Endothelial cell (in vitro differentiated cells): Measurements from ENCODE around the gene TRAK1. TPM values are rescaled to one million over a fixed set of nuclear protein-coding genes. Genes with fewer than 3 reads are reported as not detected.
"Not testable (repeated sequence)": the region's sequence is repeated elsewhere in the genome, so short reads cannot be mapped to it uniquely, and the experiment has no call there.

Experiments
- DNase-seq: peaks from one replicate; pipeline ENCODE4 v3.0.0; 2021; ENCODE audit warnings: low spot score
- H3K27ac Mint-ChIP-seq: one replicate; pipeline ENCODE4 v1.8.0; 2021; ENCODE audit warnings: mixed read lengths, inconsistent platforms; ENCODE audit not compliant: unreplicated experiment
- H3K27me3 Mint-ChIP-seq: one replicate; pipeline ENCODE4 v1.8.0; 2021; ENCODE audit warnings: mild to moderate bottlenecking, moderate library complexity, mixed read lengths, inconsistent platforms; ENCODE audit not compliant: unreplicated experiment
- H3K36me3 Mint-ChIP-seq: one replicate; pipeline ENCODE4 v1.8.0; 2021; ENCODE audit warnings: mild to moderate bottlenecking, low read depth, mixed read lengths, inconsistent platforms; ENCODE audit not compliant: unreplicated experiment
- H3K4me1 Mint-ChIP-seq: one replicate; pipeline ENCODE4 v1.8.0; 2021; ENCODE audit warnings: mild to moderate bottlenecking, mixed read lengths, inconsistent platforms; ENCODE audit not compliant: unreplicated experiment
- H3K4me3 Mint-ChIP-seq: one replicate; pipeline ENCODE4 v1.8.0; 2021; ENCODE audit warnings: mild to moderate bottlenecking, mixed read lengths, inconsistent platforms; ENCODE audit not compliant: unreplicated experiment
- H3K9me3 Mint-ChIP-seq: one replicate; pipeline ENCODE4 v1.8.0; 2021; ENCODE audit warnings: mixed read lengths, inconsistent platforms; ENCODE audit not compliant: unreplicated experiment
- long read RNA-seq: library from polyadenylated mRNA; unstranded; transcript quantifications from one replicate; pipeline ENCODE4 v2.0.0, GENCODE V29; 2020; ENCODE audit not compliant: unreplicated experiment
- total RNA-seq: library from RNA; stranded (reverse); fragmentation: NEBNext Ultra II Directional; extraction: Animal tissue kit (Norgen Biotek cat#: 25700); gene quantifications from one replicate; pipeline ENCODE4 v1.2.1, GENCODE V29; 2021; ENCODE audit not compliant: unreplicated experiment
- TF ChIP-seq, protein P1 (sequence below): fragments of 200-600 bp; sonication (generic); IDR thresholded peaks from one replicate; pipeline ENCODE4 v1.5.0; 2021; ENCODE audit warnings: antibody characterized with exemption; ENCODE audit not compliant: unreplicated experiment

The TRAK1 gene, protein sequence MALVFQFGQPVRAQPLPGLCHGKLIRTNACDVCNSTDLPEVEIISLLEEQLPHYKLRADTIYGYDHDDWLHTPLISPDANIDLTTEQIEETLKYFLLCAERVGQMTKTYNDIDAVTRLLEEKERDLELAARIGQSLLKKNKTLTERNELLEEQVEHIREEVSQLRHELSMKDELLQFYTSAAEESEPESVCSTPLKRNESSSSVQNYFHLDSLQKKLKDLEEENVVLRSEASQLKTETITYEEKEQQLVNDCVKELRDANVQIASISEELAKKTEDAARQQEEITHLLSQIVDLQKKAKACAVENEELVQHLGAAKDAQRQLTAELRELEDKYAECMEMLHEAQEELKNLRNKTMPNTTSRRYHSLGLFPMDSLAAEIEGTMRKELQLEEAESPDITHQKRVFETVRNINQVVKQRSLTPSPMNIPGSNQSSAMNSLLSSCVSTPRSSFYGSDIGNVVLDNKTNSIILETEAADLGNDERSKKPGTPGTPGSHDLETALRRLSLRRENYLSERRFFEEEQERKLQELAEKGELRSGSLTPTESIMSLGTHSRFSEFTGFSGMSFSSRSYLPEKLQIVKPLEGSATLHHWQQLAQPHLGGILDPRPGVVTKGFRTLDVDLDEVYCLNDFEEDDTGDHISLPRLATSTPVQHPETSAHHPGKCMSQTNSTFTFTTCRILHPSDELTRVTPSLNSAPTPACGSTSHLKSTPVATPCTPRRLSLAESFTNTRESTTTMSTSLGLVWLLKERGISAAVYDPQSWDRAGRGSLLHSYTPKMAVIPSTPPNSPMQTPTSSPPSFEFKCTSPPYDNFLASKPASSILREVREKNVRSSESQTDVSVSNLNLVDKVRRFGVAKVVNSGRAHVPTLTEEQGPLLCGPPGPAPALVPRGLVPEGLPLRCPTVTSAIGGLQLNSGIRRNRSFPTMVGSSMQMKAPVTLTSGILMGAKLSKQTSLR
- total RNA-seq, result 48.2 TPM
- long read RNA-seq, full-length matches to known transcripts, result 2 of 11 reads
- long read RNA-seq, partial matches to known transcripts, result 5 of 11 reads
- long read RNA-seq, other reads (novel, unspliced or antisense), result 4 of 11 reads

DNA sequence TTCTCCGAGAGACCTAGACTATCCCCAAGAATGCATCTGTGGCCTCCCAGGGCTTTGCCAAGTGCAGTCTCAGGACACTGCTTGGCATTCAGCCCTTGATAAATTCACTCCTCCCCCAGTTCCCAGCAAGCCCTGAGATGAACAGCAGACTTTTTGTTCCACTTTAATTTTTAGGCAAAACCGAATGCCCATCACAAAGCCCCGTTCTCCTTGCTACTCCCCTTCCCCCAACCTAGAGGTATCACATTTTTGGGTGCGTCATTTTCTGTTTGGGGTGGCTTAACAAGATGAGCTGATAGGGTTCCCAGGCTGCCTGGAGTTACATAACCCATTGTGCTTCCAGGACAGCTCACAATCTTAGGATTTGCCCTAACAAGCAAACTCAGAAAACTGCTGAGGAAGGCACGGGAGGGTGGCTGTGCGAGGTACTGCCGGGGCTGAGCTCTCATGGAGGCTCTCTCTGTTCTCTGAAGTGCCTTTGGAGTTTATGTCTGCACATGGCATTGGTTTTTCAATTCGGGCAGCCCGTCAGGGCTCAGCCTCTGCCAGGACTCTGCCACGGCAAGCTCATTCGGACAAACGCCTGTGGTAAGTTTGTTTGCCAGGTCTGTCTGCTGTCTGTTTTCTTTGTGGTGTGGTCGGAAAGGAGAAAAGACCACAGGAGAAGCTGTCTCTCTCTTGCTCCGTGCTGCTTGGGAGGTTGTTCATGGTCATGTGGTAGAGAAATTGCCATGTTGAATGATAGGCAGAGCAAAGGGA is at the start of gene TRAK1:
Gene TRAK1, plus strand, starts transcription at position 385 of the 759 bp plus-strand sequence. Its CDS starts 113 bp downstream, at position 498.
- Mint-ChIP-seq H3K27me3 (peaks cover 3% of the 10 kb centered on the region), H3K4me3 (peak within 1 kb of the TSS; percentile 38), H3K9me3 (no peaks in the 10 kb centered on the region), H3K4me1 (peaks cover 3% of the 10 kb centered on the region), H3K27ac (no peak within 1 kb of the TSS), H3K36me3 (peaks cover 29% of the 10 kb centered on the region)
- no peak for DNase-seq
- TF ChIP-seq, protein P1, sequence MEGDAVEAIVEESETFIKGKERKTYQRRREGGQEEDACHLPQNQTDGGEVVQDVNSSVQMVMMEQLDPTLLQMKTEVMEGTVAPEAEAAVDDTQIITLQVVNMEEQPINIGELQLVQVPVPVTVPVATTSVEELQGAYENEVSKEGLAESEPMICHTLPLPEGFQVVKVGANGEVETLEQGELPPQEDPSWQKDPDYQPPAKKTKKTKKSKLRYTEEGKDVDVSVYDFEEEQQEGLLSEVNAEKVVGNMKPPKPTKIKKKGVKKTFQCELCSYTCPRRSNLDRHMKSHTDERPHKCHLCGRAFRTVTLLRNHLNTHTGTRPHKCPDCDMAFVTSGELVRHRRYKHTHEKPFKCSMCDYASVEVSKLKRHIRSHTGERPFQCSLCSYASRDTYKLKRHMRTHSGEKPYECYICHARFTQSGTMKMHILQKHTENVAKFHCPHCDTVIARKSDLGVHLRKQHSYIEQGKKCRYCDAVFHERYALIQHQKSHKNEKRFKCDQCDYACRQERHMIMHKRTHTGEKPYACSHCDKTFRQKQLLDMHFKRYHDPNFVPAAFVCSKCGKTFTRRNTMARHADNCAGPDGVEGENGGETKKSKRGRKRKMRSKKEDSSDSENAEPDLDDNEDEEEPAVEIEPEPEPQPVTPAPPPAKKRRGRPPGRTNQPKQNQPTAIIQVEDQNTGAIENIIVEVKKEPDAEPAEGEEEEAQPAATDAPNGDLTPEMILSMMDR, result no peak

- Mint-ChIP-seq H3K27me3 (no peaks in the 10 kb centered on the region), H3K4me1 (peaks cover 36% of the 10 kb centered on the region), H3K27ac (peak overlapping the region; percentile 100), H3K36me3 (no peaks in the 10 kb centered on the region), H3K4me3 (no peak overlapping the region), H3K9me3 (no peaks in the 10 kb centered on the region)
- no peak for DNase-seq
- TF ChIP-seq, protein P1, result no peak
These were observed 48.4 kb upstream of the TRAK1 start for GRCh38 chr3:42042747-42043098.

DNA sequence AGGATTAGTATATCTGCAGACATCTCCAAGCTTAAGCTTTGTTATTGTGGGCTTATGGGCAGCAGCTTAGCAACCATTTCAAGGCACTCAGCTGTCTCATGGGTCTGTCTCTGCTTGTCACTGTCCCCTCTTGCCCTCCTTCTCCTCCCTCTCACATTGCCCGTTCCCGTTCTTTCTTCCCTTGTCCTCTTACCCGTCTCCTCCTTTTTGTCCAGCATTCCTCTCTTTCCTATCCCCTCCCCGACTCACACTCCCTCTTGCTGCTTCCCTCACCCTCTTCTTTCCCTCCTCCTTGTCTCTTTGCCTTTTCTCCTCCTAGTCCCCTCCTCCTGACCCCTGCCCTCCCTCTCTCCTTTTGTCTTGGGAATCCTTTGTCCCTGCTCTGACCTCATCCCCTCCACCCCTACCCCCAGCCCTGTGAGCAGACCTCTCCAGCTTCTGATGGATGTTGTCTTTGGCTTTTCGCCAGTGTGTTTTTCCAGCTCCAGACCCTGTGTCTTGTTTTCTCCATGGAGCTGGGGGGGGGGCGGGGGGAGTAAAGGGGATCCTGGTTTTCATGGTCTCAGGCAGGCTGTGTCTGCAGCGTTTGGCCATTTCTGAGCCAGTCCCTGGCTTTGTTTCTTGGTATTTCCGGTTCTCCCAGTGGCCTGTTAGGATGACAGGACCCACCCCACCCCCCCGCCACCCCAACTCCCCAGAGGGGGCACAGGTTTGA is 47.9 kb upstream of the TRAK1 start:
- H3K36me3 Mint-ChIP-seq, result no peaks in the 10 kb centered on the region
- H3K4me3 Mint-ChIP-seq, result peak overlapping the region; percentile 75
- peak overlapping the region; percentile 100 for H3K27ac Mint-ChIP-seq
- H3K9me3 Mint-ChIP-seq, result no peaks in the 10 kb centered on the region
- TF ChIP-seq, protein P1, result no peak
- H3K4me1 Mint-ChIP-seq, result peaks cover 41% of the 10 kb centered on the region
- peak; percentile 75 for DNase-seq
- H3K27me3 Mint-ChIP-seq, result no peaks in the 10 kb centered on the region

DNA sequence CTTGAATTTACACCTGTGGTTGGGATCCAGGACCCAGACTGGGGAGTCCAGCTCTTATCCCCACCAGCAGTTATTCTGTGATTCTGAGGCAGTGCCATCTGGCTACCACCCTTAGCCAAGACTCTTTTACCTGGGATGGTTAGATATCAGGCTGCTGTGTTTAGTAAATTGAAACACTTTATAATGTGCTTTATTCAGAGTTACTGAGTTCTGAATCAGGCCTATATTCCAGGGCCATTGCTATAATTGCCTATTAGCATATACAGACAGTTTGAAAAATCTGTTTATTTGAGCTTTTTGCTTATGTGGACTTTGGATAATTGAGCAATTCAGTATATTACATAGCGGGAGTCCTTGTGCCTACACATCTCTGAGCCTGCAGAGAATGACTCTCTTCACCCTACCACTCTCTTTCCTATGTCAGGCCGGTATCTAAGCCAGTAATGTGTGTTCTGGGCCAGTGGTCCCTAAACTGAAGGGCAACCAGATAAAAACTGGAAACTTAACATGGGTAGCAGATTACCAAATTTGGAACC is 45.4 kb upstream of the TRAK1 start:
- Mint-ChIP-seq H3K9me3 (no peaks in the 10 kb centered on the region), H3K27ac (no peak overlapping the region), H3K36me3 (no peaks in the 10 kb centered on the region), H3K4me1 (peaks cover 56% of the 10 kb centered on the region), H3K4me3 (no peak overlapping the region), H3K27me3 (no peaks in the 10 kb centered on the region)
- TF ChIP-seq, protein P1, result no peak
- no peak for DNase-seq

GRCh38 chr3:42048526-42048925 is 42.6 kb upstream of the TRAK1 start:
- not testable (repeated sequence) for H3K27ac Mint-ChIP-seq

More at GRCh38 chr3:42048526-42048925, 42.6 kb upstream of the TRAK1 start:
- DNase-seq, H3K36me3 Mint-ChIP-seq, H3K27me3 Mint-ChIP-seq, H3K9me3 Mint-ChIP-seq, H3K4me3 Mint-ChIP-seq: not testable (repeated sequence)
- H3K4me1 Mint-ChIP-seq, result peaks cover 67% of the 10 kb centered on the region
